Astrocyte of the cerebellum (primary cell): ENCODE results near the gene PTPRJ.

ENCODE experiments used
- DNase-seq: peaks from one replicate; pipeline ENCODE4 v3.0.0-alpha.2; 2011; ENCODE audit warnings: low read depth
- H3K4me3 ChIP-seq: 2 replicates; pipeline ENCODE4 v1.5.1; 2011; ENCODE audit warnings: mild to moderate bottlenecking, low read depth, low read length, moderate library complexity
- in situ Hi-C: cut with HindIII; loops from 2 replicates; pipeline ENCODE4 v1.10.0; 2017; ENCODE audit warnings: low sequenced_read_pairs
- TF ChIP-seq, protein P1 (sequence below): IDR thresholded peaks from 2 replicates; pipeline ENCODE4 v1.5.1; 2012; ENCODE audit warnings: low read length, low read depth, moderate library complexity, mild to moderate bottlenecking; ENCODE audit errors: missing control alignments

The PTPRJ gene

DNA sequence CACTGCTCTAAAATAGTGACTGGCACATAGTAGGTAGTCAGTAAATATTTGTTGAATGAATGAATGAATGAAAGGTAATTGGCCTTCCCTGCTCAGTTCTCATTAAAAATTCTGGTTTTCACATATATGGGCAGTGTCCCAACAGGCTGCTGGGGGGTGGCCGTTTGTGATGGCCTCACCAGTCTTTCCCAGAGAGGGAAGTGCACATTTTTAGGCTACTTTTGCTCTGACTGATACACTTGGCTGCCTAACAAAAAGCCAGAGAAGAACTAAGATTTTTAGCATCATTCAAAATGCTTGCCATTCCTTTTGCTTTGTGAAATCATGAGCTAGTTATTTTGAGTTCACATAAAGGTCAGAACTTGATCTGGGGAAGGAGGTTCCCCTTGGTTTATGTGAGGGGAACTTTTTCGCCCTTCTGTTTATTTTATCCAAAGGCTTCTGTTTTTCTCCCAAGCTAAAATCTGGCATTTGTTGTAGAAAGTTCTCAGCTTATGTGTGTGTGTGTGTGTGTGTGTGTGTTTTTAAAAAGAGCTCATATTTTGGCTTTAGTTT is 83.1 kb downstream of the PTPRJ start:
- H3K4me3 ChIP-seq: no peak overlapping the region
- TF ChIP-seq, protein P1, sequence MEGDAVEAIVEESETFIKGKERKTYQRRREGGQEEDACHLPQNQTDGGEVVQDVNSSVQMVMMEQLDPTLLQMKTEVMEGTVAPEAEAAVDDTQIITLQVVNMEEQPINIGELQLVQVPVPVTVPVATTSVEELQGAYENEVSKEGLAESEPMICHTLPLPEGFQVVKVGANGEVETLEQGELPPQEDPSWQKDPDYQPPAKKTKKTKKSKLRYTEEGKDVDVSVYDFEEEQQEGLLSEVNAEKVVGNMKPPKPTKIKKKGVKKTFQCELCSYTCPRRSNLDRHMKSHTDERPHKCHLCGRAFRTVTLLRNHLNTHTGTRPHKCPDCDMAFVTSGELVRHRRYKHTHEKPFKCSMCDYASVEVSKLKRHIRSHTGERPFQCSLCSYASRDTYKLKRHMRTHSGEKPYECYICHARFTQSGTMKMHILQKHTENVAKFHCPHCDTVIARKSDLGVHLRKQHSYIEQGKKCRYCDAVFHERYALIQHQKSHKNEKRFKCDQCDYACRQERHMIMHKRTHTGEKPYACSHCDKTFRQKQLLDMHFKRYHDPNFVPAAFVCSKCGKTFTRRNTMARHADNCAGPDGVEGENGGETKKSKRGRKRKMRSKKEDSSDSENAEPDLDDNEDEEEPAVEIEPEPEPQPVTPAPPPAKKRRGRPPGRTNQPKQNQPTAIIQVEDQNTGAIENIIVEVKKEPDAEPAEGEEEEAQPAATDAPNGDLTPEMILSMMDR: no peak
- peak; percentile 96 for DNase-seq
- in situ Hi-C loops: no loop called here

DNA sequence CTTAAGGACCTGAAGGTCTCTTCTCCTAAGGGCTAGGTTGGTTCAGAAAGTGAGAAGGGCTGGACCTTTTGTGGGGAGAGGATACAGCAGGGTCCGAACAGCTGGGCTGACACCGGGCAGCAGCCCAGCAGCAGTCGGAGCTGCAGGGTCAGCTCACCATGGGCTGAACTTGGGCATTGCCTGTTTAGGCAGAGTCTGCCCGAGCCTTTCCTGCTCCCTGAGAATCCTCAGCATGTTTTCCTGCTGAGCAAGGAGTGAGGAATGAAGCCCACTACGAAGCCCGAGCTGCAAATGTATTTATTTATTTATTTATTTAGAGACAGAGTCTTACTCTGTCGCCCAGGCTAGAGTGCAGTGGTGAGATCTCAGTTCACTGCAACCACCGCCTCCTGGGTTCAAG is 83.9 kb downstream of the PTPRJ start:
- DNase-seq: no peak
- H3K4me3 ChIP-seq: no peak overlapping the region
- in situ Hi-C loops: no loop called here
- TF ChIP-seq, protein P1: no peak

DNA sequence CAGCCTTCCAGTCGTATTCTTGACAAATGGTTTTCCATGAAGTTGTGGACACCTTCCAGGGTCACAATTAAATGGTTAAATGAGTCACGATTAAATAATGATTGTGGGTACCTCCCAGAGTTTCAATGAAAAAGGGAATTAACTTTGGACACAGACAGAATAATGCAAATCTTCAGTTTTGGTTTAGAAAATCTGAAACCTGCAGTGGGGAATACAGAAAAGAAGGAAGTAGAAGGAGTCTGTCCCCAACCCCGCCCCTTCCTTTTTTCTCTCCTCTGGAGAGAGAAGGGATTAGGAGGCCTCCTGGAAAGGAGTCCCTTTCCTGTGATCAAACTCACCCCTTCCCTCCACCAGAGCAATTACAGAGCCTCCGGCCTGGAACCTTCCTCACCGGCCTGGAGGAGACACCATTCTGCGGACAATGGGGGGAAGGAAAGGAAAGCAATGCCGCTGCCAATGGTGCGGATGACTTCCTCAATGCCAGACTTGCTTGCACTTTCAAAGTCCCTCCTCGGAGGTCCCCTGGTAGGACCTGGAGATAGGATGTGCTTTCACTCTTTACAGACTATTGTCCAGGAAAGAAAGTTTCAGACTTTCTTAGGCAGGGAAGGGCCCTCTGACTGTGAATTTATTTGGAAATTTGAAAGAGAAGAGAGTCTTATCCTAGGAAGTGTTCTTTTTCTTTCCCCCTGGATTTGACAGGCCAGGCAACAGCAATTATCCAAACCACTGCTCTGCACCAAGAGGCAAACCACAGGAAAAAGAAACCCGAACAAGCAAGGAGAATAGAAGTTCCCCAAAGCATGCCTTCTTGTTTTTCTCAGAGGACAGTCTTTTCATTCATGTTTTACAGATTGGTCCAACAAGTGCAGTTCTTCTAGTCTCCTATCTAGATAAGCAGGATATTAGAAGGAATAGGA is 86.8 kb downstream of the PTPRJ start:
- peak; percentile 93 for DNase-seq
- TF ChIP-seq, protein P1: no peak
- in situ Hi-C loops: no loop called here
- H3K4me3 ChIP-seq: no peak overlapping the region

DNA sequence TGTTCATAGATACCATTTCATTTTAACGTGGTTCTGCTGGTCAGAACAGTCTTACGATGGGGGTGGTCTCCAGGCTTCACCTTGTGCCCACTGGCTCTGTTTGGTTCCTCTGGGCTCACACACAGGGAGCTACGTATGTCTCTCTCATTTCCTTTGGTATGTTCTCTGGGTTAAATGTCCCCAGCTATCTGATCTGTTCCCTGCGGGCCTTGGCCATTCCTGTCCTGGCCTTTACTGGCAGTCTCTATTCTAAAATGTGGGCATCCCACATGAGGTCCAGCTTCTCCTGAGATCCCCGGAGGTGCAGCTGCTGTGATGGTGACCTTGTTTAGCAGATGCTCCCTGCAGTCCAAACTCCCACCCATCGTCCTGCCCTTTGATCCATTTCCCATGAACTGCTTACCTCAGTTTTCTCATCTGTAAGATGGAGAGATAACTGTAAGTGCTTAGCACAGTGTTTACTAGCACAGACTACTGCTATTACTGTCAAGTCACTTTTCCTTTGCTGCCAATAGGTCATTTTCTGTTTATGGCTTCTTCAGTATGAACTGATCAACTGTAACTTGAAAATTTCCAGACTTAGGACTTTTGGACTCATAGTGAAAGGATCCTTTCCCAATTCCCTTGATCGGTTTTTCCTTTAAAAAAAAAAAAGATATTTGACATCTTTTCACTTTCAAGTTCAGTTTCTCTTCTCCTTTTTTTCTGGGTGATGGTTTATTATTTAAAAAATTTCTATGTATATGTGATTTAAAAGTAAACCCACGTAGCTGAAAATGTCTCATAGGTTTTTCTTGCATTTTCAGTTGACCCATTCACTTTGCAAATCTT is 92.9 kb downstream of the PTPRJ start:
- TF ChIP-seq, protein P1: no peak
- H3K4me3 ChIP-seq: no peak overlapping the region
- DNase-seq: no peak
- in situ Hi-C loops: no loop called here

DNA sequence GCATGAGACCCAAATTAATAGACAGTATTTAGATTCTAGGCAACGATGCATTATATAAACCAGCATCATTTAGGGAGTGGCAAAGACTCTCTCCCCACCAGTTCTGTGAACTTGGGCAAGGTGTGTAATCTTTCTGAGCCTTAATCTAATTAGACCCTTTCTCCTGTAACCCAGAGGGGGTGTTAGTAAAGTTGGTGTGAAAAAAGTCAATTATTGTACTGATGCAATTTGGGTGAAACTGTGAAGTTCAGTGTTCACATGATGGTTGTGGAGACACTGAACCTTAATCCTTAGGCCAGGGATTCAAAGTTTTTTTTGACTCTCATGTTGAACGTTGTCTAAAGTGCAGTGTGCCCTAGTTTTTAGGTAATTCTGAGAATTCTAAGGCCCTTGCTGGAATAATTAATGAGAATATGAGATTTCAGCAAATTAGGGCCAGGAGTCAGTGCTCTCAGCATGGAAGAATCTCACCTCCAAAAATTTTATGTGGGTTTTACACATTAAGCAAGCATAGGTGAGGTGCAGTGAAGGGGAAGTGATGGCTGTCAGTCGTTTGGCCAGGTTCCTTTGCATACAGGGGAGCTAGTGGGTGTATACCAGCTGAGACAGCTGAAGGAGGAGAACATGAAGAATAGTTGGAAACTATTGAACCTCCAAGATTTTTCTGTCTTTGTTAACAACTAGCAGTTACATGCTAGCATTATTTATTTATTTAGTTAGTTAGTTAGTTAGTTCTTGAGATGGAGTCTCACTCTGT is 94.2 kb downstream of the PTPRJ start:
- no peak for DNase-seq
- TF ChIP-seq, protein P1: no peak
- no peak overlapping the region for H3K4me3 ChIP-seq
- in situ Hi-C loops: no loop called here

DNA sequence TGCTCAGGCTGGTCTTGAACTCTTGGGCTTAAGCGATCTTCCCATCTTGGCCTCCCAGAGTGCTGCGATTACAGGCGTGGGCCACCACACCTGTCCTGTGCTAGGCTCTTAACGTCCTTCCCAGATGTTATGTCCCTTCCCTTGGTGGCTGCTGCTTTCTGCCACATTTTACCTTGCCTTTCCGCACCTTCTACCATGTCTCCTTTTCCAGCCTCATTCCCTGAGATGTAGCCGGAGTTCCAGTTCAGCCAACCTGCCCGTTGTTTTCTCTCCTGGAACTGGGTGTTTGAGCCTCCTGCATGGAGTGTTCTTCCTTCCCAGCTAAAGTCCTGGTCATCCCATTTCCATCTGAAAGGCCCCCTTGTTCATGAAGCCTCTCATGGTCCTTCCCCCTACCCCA is 95.3 kb downstream of the PTPRJ start:
- in situ Hi-C loops: no loop called here
- no peak for DNase-seq
- TF ChIP-seq, protein P1: no peak
- H3K4me3 ChIP-seq: no peak overlapping the region
